ENCODE measurements around the gene NFKB2.
A peak's percentile ranks its signal among the peaks of the same experiment; 100 is the strongest.

Gene NFKB2

GRCh38 chr10:102395400-102396316 is at the start of gene NFKB2:
TSS of gene NFKB2 (plus strand) at chr10:102395705. CDS start at chr10:102395960, 255 bp downstream.
- DNase-seq, result peak; percentile 83 to 93 (median 90)

GRCh38 chr10:102347236-102347828 is 48.2 kb upstream of the NFKB2 start:
- no peak for DNase-seq

GRCh38 chr10:102352066-102352715 is 43.3 kb upstream of the NFKB2 start:
- peak; percentile 13 to 70 (median 60) for DNase-seq

GRCh38 chr10:102354451-102354850 is 41.1 kb upstream of the NFKB2 start:
- no peak for DNase-seq

GRCh38 chr10:102358712-102359382 is 36.7 kb upstream of the NFKB2 start:
- no peak for DNase-seq

GRCh38 chr10:102367441-102367840 is 28.1 kb upstream of the NFKB2 start:
- DNase-seq, result no peak

GRCh38 chr10:102368077-102368476 is 27.4 kb upstream of the NFKB2 start:
- no peak for DNase-seq

GRCh38 chr10:102371295-102371694 is 24.2 kb upstream of the NFKB2 start:
- DNase-seq, result no peak

- no peak for DNase-seq
Measured at GRCh38 chr10:102375250-102375649, 20.3 kb upstream of the NFKB2 start.

- DNase-seq, result no peak
Measured at GRCh38 chr10:102375867-102376266, 19.6 kb upstream of the NFKB2 start.

- DNase-seq, result no peak
Measured at GRCh38 chr10:102376901-102377300, 18.6 kb upstream of the NFKB2 start.

- no peak for DNase-seq
Measured at GRCh38 chr10:102379383-102379782, 16.1 kb upstream of the NFKB2 start.

- no peak for DNase-seq
Measured at GRCh38 chr10:102381983-102382382, 13.5 kb upstream of the NFKB2 start.

- no peak for DNase-seq
Measured at GRCh38 chr10:102382871-102383270, 12.6 kb upstream of the NFKB2 start.

- DNase-seq, result peak in 1 of 6 experiments; percentile 14
Measured at GRCh38 chr10:102384053-102384452, 11.5 kb upstream of the NFKB2 start.

GRCh38 chr10:102384606-102385429 is 10.7 kb upstream of the NFKB2 start:
- no peak for DNase-seq

GRCh38 chr10:102389894-102390293 is 5.6 kb upstream of the NFKB2 start:
- no peak for DNase-seq

GRCh38 chr10:102392306-102392705 is 3.2 kb upstream of the NFKB2 start:
- no peak for DNase-seq

- no peak for DNase-seq
Measured at GRCh38 chr10:102393411-102394078, 2.0 kb upstream of the NFKB2 start.

GRCh38 chr10:102394079-102394800 is 1.3 kb upstream of the NFKB2 start:
- DNase-seq, result peak; percentile 98 to 100 (median 99)
